Limb (tissue), 2 donors: Measurements from ENCODE around the gene ANKRD28.
A peak's percentile ranks its signal among the peaks of the same experiment; 100 is the strongest.

Experiments
- DNase-seq, 2 donors: peaks; one replicate each; pipeline ENCODE4 v3.0.0-alpha.2; 2016; ENCODE audit errors: extremely low spot score in 2 of 2

The ANKRD28 gene

GRCh38 chr3:15803921-15804320, 6.1 kb upstream of the ANKRD28 start:
- DNase-seq, result no peak

DNA sequence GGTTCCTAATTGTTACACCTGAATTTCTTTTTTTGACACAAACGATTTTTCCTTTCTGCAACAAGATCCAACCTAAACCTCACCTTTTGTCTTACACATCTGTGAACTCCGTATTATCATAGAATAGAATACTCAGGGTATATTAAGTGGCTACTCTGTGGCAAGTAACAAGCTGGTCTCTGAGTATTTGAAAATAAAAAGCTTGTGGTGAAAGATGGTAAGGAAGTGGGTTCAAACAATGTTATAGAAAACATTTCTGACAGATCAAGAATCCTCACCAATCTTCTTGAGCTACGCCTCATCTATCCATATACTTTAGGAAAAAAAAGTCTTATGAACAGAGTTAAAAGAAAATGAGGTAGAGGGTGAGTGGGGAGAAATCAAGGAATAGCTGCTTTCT, 3.5 kb upstream of the ANKRD28 start:
- no peak for DNase-seq

DNA sequence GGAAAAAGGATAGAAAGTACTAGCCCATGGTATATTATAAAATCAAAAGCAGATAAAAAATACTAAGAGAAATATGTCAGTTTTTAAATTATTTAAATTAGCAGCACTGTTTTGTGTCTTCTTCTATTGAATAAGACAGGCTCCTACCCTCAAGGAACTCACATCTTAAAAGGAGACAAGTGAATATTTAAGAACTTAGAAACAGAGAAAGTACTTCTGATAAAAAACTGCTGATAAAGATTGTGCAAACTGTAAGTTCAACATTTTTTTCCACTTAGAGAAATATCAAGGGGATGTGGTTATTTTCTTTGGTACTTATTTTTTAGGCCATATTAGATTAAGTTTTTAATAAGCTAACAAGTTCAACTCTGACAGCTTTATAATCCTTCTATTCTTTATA, 3.0 kb upstream of the ANKRD28 start:
- DNase-seq, result no peak

DNA sequence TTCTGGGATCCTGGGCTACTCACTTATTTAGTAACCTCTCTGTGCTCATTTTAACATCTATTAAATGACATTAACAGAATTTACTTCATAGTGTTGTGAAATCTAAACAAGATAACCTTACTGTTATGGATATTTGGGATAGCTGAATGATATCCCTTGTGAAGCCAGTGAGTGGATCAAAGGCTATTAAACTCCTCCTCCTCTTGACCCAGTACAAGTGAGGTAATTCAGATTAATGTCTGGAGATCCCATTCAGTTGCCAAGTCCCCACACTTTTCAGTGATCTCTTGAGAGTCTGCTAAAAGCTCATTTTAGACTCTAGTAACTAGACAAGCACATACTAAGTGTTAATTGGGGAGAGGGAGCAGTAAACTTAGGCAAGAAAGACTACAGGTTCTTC, 2.5 kb upstream of the ANKRD28 start:
- DNase-seq, result no peak

DNA sequence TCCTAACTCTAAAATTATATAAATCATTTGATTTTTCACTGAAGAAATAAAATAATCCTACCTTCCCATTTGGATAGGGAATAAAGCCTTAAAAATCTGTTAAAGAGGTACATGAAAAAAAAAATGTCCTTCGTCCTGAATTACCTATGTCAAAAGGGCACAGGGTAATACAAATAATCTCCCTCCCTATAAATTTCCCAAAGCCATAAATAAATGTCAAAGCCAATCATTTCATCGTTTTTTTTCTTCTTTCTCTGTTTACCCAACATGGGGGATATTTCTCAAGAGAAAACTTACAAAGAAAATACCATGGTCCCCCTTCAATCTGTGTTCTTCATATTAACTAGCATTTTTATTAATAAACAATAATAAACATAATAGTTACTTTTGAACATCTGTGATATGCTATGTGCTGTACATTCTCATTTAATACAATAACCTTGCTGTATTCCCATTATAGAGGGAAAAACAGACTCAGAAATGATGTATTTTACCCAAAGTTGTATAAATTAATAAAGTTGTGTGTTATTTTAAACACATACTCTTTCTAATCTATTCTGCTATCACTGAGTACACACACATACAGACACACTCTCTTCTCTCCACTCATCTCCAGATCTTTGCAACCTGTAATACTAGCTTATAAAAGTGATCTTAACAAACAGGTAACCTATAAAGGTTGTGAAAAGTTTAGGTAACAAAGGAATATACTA, 910 bp upstream of the ANKRD28 start:
- DNase-seq, result no peak

- peak; percentile 39 to 42 for DNase-seq
Measured at GRCh38 chr3:15796771-15797641, 773 bp downstream of the ANKRD28 start.

- DNase-seq, result no peak
Measured at GRCh38 chr3:15796331-15796730, 1.4 kb downstream of the ANKRD28 start.

GRCh38 chr3:15795651-15796308, 2.0 kb downstream of the ANKRD28 start:
- no peak for DNase-seq

- no peak for DNase-seq
Measured at GRCh38 chr3:15794842-15795650, 2.7 kb downstream of the ANKRD28 start.

- DNase-seq, result no peak
Measured at GRCh38 chr3:15794303-15794771, 3.4 kb downstream of the ANKRD28 start.

GRCh38 chr3:15791525-15791924, 6.3 kb downstream of the ANKRD28 start:
- no peak for DNase-seq

DNA sequence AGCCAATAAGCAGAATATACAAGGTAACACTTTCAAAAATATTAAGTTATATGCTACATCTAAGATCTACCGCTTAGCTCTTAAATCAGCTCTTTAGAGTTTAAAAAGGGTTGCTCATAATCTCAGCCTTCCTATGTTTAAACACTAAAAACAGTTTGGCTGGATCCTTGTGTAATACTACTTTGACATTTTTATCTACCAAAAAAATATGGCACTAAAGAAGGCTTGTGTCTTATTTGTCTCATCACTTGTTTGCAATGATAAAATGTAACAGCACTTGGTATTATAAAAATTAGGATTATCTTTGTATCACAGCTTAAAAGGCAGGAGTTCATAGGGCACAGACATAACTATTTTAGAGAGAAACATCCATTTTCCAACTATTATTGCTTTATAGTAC, 9.8 kb downstream of the ANKRD28 start:
- no peak for DNase-seq

DNA sequence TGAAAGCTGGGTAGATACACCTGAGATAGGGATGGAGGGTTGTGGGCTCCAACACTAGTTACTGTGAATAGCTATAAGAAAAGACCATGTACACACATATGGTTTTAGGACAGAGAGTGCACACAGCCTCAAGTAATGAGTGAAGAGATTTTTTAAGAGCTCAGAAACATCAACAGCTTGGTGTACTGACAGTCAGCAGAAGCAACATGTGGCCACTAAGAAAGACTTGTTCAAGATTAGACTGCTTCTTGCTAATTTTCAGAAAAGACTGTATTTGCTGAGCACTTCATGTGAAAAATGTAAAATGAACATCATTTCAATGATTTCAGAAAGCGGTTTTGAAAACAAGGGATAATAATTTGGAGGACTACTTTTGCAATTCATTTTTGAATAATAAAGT, 10.3 kb downstream of the ANKRD28 start:
- no peak for DNase-seq

- no peak for DNase-seq
Measured at GRCh38 chr3:15783361-15783969, 14.3 kb downstream of the ANKRD28 start.

GRCh38 chr3:15782429-15782828, 15.3 kb downstream of the ANKRD28 start:
- DNase-seq, result no peak

- DNase-seq, result no peak
Measured at GRCh38 chr3:15781637-15782402, 16.0 kb downstream of the ANKRD28 start.

DNA sequence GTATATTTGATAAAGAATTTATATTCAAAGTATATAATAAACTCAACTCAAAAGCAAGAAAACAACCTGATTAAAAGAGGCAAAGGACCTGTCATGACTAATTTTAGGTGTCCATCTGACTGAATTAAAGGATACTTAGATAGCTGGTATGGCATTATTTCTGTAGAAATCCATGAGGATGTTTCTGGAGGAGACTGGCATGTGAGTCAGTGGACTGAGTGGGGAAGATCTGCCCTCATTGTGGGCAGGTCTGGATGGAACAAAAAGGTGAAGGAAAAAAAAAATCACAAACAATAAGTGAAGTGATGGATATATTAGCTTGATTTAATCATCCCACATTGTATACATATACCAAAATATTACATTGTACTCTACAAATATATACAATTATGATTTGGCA, 16.6 kb downstream of the ANKRD28 start:
- no peak for DNase-seq

- DNase-seq, result no peak
Measured at GRCh38 chr3:15779111-15779510, 18.7 kb downstream of the ANKRD28 start.

- no peak for DNase-seq
Measured at GRCh38 chr3:15778332-15778858, 19.4 kb downstream of the ANKRD28 start.
